ENCODE results near the gene AOPEP.
"Not testable (repeated sequence)": the region's sequence is repeated elsewhere in the genome, so short reads cannot be mapped to it uniquely, and the experiment has no call there.

The AOPEP gene

GRCh38 chr9:94874316-94874715 is 147.8 kb downstream of the AOPEP start:
- TF ChIP-seq CTCF (IDR thresholded peaks at IDR 0.05; ENCODE audit: borderline replicate concordance, control extremely low read depth, extremely low read depth, insufficient read depth, missing control alignments) = no peak
- no peak for DNase-seq (ENCODE audit: low spot score)
- in situ Hi-C loops (cut with MboI; ENCODE audit: low sequenced_read_pairs, unreplicated experiment) = no loop called here

- peak; percentile 42 for DNase-seq (ENCODE audit: low spot score)
- TF ChIP-seq CTCF (IDR thresholded peaks at IDR 0.05; ENCODE audit: borderline replicate concordance, control extremely low read depth, extremely low read depth, insufficient read depth, missing control alignments) = no peak
- in situ Hi-C loops (cut with MboI; ENCODE audit: low sequenced_read_pairs, unreplicated experiment) = no loop called here
These were observed 149.0 kb downstream of the AOPEP start for GRCh38 chr9:94875300-94876020.

GRCh38 chr9:94878804-94879203 is 152.3 kb downstream of the AOPEP start:
- in situ Hi-C loops (cut with MboI; ENCODE audit: low sequenced_read_pairs, unreplicated experiment) = not testable (repeated sequence)

GRCh38 chr9:94879230-94879629 is 152.7 kb downstream of the AOPEP start:
- no peak for TF ChIP-seq CTCF (IDR thresholded peaks at IDR 0.05; ENCODE audit: borderline replicate concordance, control extremely low read depth, extremely low read depth, insufficient read depth, missing control alignments)
- DNase-seq (ENCODE audit: low spot score) = no peak
- in situ Hi-C loops (cut with MboI; ENCODE audit: low sequenced_read_pairs, unreplicated experiment) = no loop called here

More at GRCh38 chr9:94878804-94879203, 152.3 kb downstream of the AOPEP start:
- DNase-seq (ENCODE audit: low spot score) = not testable (repeated sequence)

GRCh38 chr9:94881023-94881422 is 154.5 kb downstream of the AOPEP start:
- TF ChIP-seq CTCF (IDR thresholded peaks at IDR 0.05; ENCODE audit: borderline replicate concordance, control extremely low read depth, extremely low read depth, insufficient read depth, missing control alignments) = no peak

GRCh38 chr9:94881454-94881853 is 155.0 kb downstream of the AOPEP start:
- no peak for TF ChIP-seq CTCF (IDR thresholded peaks at IDR 0.05; ENCODE audit: borderline replicate concordance, control extremely low read depth, extremely low read depth, insufficient read depth, missing control alignments)
- in situ Hi-C loops (cut with MboI; ENCODE audit: low sequenced_read_pairs, unreplicated experiment) = no loop called here
- DNase-seq (ENCODE audit: low spot score) = no peak

More at GRCh38 chr9:94881023-94881422, 154.5 kb downstream of the AOPEP start:
- DNase-seq (ENCODE audit: low spot score) = no peak
- in situ Hi-C loops (cut with MboI; ENCODE audit: low sequenced_read_pairs, unreplicated experiment) = no loop called here

- no peak for DNase-seq (ENCODE audit: low spot score)
- no peak for TF ChIP-seq CTCF (IDR thresholded peaks at IDR 0.05; ENCODE audit: borderline replicate concordance, control extremely low read depth, extremely low read depth, insufficient read depth, missing control alignments)
- in situ Hi-C loops (cut with MboI; ENCODE audit: low sequenced_read_pairs, unreplicated experiment) = no loop called here
These were observed 155.4 kb downstream of the AOPEP start for GRCh38 chr9:94881940-94882339.
